ENCODE results near the gene SPCS2.

DNA sequence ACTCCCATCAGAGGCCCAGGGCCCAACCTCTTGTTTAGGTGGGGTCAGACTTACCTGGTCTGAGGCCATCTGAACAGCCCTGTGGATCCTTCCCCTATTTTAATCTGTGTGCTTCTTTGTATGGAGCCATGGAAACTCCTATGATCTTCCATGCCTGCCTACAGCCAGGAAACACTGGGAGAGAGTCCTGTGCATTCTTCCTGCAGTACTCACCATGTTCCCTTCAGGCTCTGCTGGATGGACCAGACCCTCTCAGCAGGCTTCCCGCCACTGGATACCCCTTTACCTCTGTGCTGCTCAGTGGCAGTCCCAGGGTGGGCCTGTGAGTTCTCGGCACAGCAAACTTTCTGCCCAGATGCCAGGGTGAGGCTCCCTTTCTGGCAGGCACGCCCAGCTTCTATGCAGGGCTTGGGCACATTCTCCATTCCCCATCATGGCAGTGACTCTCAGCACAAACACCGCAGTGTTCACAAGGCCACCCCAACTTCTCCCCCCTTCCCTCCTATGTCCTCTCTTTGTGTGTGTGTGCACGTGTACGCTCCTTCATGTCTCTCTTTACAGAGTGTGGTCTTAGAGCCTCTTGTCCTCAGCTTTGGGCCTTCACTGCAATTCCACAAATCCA lies 74.5 kb downstream of the SPCS2 start:
- TF ChIP-seq, protein P1, sequence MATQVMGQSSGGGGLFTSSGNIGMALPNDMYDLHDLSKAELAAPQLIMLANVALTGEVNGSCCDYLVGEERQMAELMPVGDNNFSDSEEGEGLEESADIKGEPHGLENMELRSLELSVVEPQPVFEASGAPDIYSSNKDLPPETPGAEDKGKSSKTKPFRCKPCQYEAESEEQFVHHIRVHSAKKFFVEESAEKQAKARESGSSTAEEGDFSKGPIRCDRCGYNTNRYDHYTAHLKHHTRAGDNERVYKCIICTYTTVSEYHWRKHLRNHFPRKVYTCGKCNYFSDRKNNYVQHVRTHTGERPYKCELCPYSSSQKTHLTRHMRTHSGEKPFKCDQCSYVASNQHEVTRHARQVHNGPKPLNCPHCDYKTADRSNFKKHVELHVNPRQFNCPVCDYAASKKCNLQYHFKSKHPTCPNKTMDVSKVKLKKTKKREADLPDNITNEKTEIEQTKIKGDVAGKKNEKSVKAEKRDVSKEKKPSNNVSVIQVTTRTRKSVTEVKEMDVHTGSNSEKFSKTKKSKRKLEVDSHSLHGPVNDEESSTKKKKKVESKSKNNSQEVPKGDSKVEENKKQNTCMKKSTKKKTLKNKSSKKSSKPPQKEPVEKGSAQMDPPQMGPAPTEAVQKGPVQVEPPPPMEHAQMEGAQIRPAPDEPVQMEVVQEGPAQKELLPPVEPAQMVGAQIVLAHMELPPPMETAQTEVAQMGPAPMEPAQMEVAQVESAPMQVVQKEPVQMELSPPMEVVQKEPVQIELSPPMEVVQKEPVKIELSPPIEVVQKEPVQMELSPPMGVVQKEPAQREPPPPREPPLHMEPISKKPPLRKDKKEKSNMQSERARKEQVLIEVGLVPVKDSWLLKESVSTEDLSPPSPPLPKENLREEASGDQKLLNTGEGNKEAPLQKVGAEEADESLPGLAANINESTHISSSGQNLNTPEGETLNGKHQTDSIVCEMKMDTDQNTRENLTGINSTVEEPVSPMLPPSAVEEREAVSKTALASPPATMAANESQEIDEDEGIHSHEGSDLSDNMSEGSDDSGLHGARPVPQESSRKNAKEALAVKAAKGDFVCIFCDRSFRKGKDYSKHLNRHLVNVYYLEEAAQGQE (IDR thresholded peaks at IDR 0.05; ENCODE audit: insufficient read depth in 1 of 2, low read depth in 2 of 2, low read length in 2 of 2) = no peak
- TF ChIP-seq TAF1 (IDR thresholded peaks at IDR 0.05; ENCODE audit: borderline replicate concordance, insufficient read depth, low read length) (no peak), POLR2AphosphoS5 (IDR thresholded peaks at IDR 0.05; ENCODE audit: low read depth, low read length) (no peak), SIN3A (IDR thresholded peaks at IDR 0.05; ENCODE audit: borderline replicate concordance, insufficient read depth, low read length) (no peak), FOXP2 (optimal IDR thresholded peaks at IDR 0.05; ENCODE audit: borderline replicate concordance, extremely low read depth, extremely low read length, insufficient read depth) (no peak)
